DOHH2 (cell line): Measurements from ENCODE around the gene FMNL3.

ENCODE experiments used
- H3F3A ChIP-seq: fragments of 200-600 bp; sonication (generic), shearing (Covaris generic); 2 replicates; pipeline ENCODE4 v1.6.0; 2016; ENCODE audit warnings: antibody characterized with exemption, mild to moderate bottlenecking; ENCODE audit not compliant: control insufficient read depth, insufficient read depth
- H3K27ac ChIP-seq: fragments of 200-600 bp; sonication (generic); 2 replicates; pipeline ENCODE4 v1.5.1; 2014; ENCODE audit warnings: low read depth, mild to moderate bottlenecking, low read length, moderate library complexity
- H3K27me3 ChIP-seq: fragments of 200-600 bp; sonication (generic); 2 replicates; pipeline ENCODE4 v1.6.1; 2014; ENCODE audit warnings: mild to moderate bottlenecking, low read length, mixed read lengths; ENCODE audit not compliant: control insufficient read depth
- H3K36me3 ChIP-seq: fragments of 200-600 bp; sonication (generic); 2 replicates; pipeline ENCODE4 v1.6.1; 2014; ENCODE audit warnings: mild to moderate bottlenecking, low read length, moderate library complexity, mixed read lengths; ENCODE audit not compliant: control insufficient read depth
- H3K4me1 ChIP-seq: fragments of 200-600 bp; sonication (generic); 2 replicates; pipeline ENCODE4 v1.6.1; 2014; ENCODE audit warnings: mild to moderate bottlenecking, low read length, mixed read lengths; ENCODE audit not compliant: control insufficient read depth
- H3K4me2 ChIP-seq: fragments of 200-600 bp; sonication (generic); 2 replicates; pipeline ENCODE4 v1.6.0; 2014; ENCODE audit warnings: mild to moderate bottlenecking, low read length, moderate library complexity
- H3K4me3 ChIP-seq: fragments of 200-600 bp; sonication (generic); 2 replicates; pipeline ENCODE4 v1.5.1; 2014; ENCODE audit warnings: mild to moderate bottlenecking, low read length, mixed read lengths
- H3K79me2 ChIP-seq: fragments of 200-600 bp; sonication (generic); 2 replicates; pipeline ENCODE4 v1.6.1; 2014; ENCODE audit warnings: mild to moderate bottlenecking, low read length, mixed read lengths; ENCODE audit not compliant: control insufficient read depth
- H3K9me2 ChIP-seq: fragments of 200-600 bp; sonication (generic); replicated peaks from 2 replicates; pipeline ENCODE4 v1.6.1; 2014; ENCODE audit warnings: mild to moderate bottlenecking, low read length, mixed read lengths; ENCODE audit not compliant: control insufficient read depth
- H3K9me3 ChIP-seq: fragments of 200-600 bp; sonication (generic); 2 replicates; pipeline ENCODE4 v1.6.1; 2014; ENCODE audit warnings: antibody characterized with exemption, low read length, mixed read lengths; ENCODE audit not compliant: control insufficient read depth, insufficient read depth
- H4K20me1 ChIP-seq: fragments of 200-600 bp; sonication (generic); 2 replicates; pipeline ENCODE4 v1.6.0; 2014; ENCODE audit warnings: low read depth, mild to moderate bottlenecking, antibody characterized with exemption, low read length, moderate library complexity; ENCODE audit not compliant: control insufficient read depth, insufficient read depth
- CTCF ChIP-seq: fragments of 200-600 bp; sonication (generic); IDR thresholded peaks from one replicate; pipeline ENCODE4 v1.5.1; 2014; ENCODE audit warnings: antibody characterized with exemption, mild to moderate bottlenecking, low read depth, low read length; ENCODE audit not compliant: poor library complexity, severe bottlenecking
- EZH2phosphoT487 ChIP-seq: fragments of 200-600 bp; sonication (generic); IDR thresholded peaks from 2 replicates; pipeline ENCODE4 v1.6.1; 2017; ENCODE audit warnings: borderline replicate concordance, mild to moderate bottlenecking, antibody characterized with exemption, low read length, moderate library complexity, mixed read lengths

FMNL3 gene

GRCh38 chr12:49649445-49649844 is 57.8 kb downstream of the FMNL3 start:
- no peaks in the 10 kb centered on the region for H4K20me1 ChIP-seq
- H3K27ac ChIP-seq, result no peak overlapping the region
- H3K9me2 ChIP-seq, result no peaks in the 10 kb centered on the region
- no peaks in the 10 kb centered on the region for H3K27me3 ChIP-seq
- no peaks in the 10 kb centered on the region for H3F3A ChIP-seq
- peaks cover 10% of the 10 kb centered on the region for H3K4me1 ChIP-seq
- H3K36me3 ChIP-seq, result peaks cover 19% of the 10 kb centered on the region
- no peak overlapping the region for H3K4me2 ChIP-seq
- H3K9me3 ChIP-seq, result no peaks in the 10 kb centered on the region
- no peak overlapping the region for H3K4me3 ChIP-seq
- H3K79me2 ChIP-seq, result no peaks in the 10 kb centered on the region
- TF ChIP-seq CTCF (no peak), EZH2phosphoT487 (no peak)

GRCh38 chr12:49648712-49649003 is 58.5 kb downstream of the FMNL3 start:
- H3K4me1 ChIP-seq, result peaks cover 14% of the 10 kb centered on the region
- no peaks in the 10 kb centered on the region for H3K79me2 ChIP-seq
- no peaks in the 10 kb centered on the region for H4K20me1 ChIP-seq
- peaks cover 21% of the 10 kb centered on the region for H3K36me3 ChIP-seq
- H3K4me2 ChIP-seq, result no peak overlapping the region
- no peaks in the 10 kb centered on the region for H3F3A ChIP-seq
- no peaks in the 10 kb centered on the region for H3K27me3 ChIP-seq
- TF ChIP-seq EZH2phosphoT487 (no peak), CTCF (no peak)
- H3K9me2 ChIP-seq, result no peaks in the 10 kb centered on the region
- no peaks in the 10 kb centered on the region for H3K9me3 ChIP-seq
- H3K4me3 ChIP-seq, result no peak overlapping the region
- no peak overlapping the region for H3K27ac ChIP-seq

- H3K36me3 ChIP-seq, result peaks cover 17% of the 10 kb centered on the region
- no peak overlapping the region for H3K4me2 ChIP-seq
- no peaks in the 10 kb centered on the region for H4K20me1 ChIP-seq
- H3F3A ChIP-seq, result no peaks in the 10 kb centered on the region
- H3K4me1 ChIP-seq, result peaks cover 14% of the 10 kb centered on the region
- no peak overlapping the region for H3K4me3 ChIP-seq
- TF ChIP-seq EZH2phosphoT487 (no peak), CTCF (no peak)
- H3K9me3 ChIP-seq, result no peaks in the 10 kb centered on the region
- H3K9me2 ChIP-seq, result no peaks in the 10 kb centered on the region
- H3K27ac ChIP-seq, result no peak overlapping the region
- no peaks in the 10 kb centered on the region for H3K79me2 ChIP-seq
- H3K27me3 ChIP-seq, result no peaks in the 10 kb centered on the region
Observed at GRCh38 chr12:49647827-49648711, 59.1 kb downstream of the FMNL3 start.
